ENCODE measurements around the gene FAM13B. TPM values are rescaled to one million over a fixed set of nuclear protein-coding genes. Genes with fewer than 3 reads are reported as not detected.

Gene FAM13B
- total and polyA plus RNA-seq, 2 of the 8 experiments (the other 6 are each of a cell fraction or from before 2014, with no cell fraction given), result 6.4 to 17.0 TPM

DNA sequence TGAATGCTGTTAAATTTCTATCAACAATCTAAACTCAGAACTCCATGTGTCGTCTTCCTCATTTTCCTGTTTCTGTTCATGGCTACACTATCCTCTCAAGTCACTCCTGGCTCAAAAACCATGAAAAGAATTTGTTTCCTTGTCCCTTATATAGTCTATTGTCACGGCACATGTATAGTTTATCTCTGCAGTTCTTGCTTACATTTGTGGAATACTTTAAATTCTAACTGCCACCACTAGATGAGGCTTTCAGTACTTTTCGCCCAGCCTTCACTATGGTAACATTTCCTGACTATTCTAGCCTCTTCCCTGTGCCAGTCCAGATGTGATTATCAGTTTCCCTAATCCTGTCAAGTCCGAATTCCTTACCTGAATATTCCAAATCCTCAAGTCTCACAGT, 109.0 kb downstream of the FAM13B start:
- CTCF ChIA-PET (ENCODE audit: partially characterized antibody), result interaction anchor here (0.9 to 1.1 kb wide), 2 partner anchors 11 to 57 kb away, joined by 3 read pairs; no protein-coding TSS in a partner anchor
- no peak overlapping the region for H3K4me2 ChIP-seq (ENCODE audit: insufficient read depth in 1 of 2, low read depth in 2 of 2, low read length in 2 of 2)
- no peak for DNase-seq (ENCODE audit: low read depth in 1 of 2, low spot score in 2 of 2)
- no peaks in the 10 kb centered on the region for H3K79me2 ChIP-seq (ENCODE audit: control insufficient read depth in 1 of 2, insufficient read depth in 2 of 2, low read length in 2 of 2)
- H2BK5ac ChIP-seq (ENCODE audit: low read depth, low read length), result no peak overlapping the region
- no peaks in the 10 kb centered on the region for H3K9me3 ChIP-seq (ENCODE audit: insufficient read depth in 2 of 2, low read depth in 1 of 2, low read length in 1 of 2)
- no peak overlapping the region for H3K56ac ChIP-seq (replicated peaks; ENCODE audit: insufficient read length, low read depth, low read length)
- no peak overlapping the region for H3K23ac ChIP-seq (ENCODE audit: insufficient read length)
- no peak overlapping the region for H3K14ac ChIP-seq (ENCODE audit: insufficient read length)
- no peak overlapping the region for H2AK5ac ChIP-seq (ENCODE audit: low read depth, low read length)
- no peaks in the 10 kb centered on the region for H3K23me2 ChIP-seq (ENCODE audit: low read depth, low read length)
- H4K5ac ChIP-seq (ENCODE audit: insufficient read length, low read depth, low read length), result no peak overlapping the region
- no peak overlapping the region for H3K18ac ChIP-seq (ENCODE audit: extremely low read depth, low read length)
- POLR2A ChIA-PET (ENCODE audit: partially characterized antibody), result no interaction called here
- no peak overlapping the region for H2BK20ac ChIP-seq (ENCODE audit: low read length)
- no peaks in the 10 kb centered on the region for H3K79me1 ChIP-seq (ENCODE audit: low read depth, low read length)
- no peak overlapping the region for H2BK12ac ChIP-seq (ENCODE audit: low read depth, low read length)
- H3K27me3 ChIP-seq (replicated peaks in 1 of 4; ENCODE audit: control insufficient read depth in 3 of 4, extremely low read depth in 1 of 4, insufficient read depth in 3 of 4, low read length in 3 of 4), result no peaks in the 10 kb centered on the region
- H3K9ac ChIP-seq (replicated peaks in 1 of 4; ENCODE audit: extremely low read depth in 1 of 4, low read depth in 3 of 4, low read length in 3 of 4), result no peak overlapping the region
- H3K4me3 ChIP-seq (ENCODE audit: extremely low read depth in 1 of 4, insufficient read depth in 2 of 4, low read depth in 3 of 4, low read length in 4 of 4), result no peak overlapping the region
- H2BK120ac ChIP-seq (replicated peaks; ENCODE audit: low read depth, low read length), result no peak overlapping the region
- H4K20me1 ChIP-seq (replicated peaks in 1 of 2; ENCODE audit: control insufficient read depth in 1 of 2, insufficient read depth in 2 of 2, low read length in 2 of 2), result no peaks in the 10 kb centered on the region
- H2AFZ ChIP-seq (ENCODE audit: low read length), result no peak overlapping the region
- TF ChIP-seq RAD21 (IDR thresholded peaks at IDR 0.05 in 1 of 2, conservative IDR thresholded peaks at IDR 0.05 in 1 of 2; ENCODE audit: low read depth in 2 of 2, low read length in 2 of 2), result 0 out of 4 replicates have a peak, but pooled peaks of 1 of the 2 experiments have one; percentile 6
- TF ChIP-seq, protein P1, sequence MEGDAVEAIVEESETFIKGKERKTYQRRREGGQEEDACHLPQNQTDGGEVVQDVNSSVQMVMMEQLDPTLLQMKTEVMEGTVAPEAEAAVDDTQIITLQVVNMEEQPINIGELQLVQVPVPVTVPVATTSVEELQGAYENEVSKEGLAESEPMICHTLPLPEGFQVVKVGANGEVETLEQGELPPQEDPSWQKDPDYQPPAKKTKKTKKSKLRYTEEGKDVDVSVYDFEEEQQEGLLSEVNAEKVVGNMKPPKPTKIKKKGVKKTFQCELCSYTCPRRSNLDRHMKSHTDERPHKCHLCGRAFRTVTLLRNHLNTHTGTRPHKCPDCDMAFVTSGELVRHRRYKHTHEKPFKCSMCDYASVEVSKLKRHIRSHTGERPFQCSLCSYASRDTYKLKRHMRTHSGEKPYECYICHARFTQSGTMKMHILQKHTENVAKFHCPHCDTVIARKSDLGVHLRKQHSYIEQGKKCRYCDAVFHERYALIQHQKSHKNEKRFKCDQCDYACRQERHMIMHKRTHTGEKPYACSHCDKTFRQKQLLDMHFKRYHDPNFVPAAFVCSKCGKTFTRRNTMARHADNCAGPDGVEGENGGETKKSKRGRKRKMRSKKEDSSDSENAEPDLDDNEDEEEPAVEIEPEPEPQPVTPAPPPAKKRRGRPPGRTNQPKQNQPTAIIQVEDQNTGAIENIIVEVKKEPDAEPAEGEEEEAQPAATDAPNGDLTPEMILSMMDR (IDR thresholded peaks at IDR 0.05; ENCODE audit: control extremely low read depth in 1 of 3, insufficient read depth in 1 of 3, low read depth in 1 of 3, low read length in 3 of 3), result peak in 1 of 3 experiments; percentile 2; a peak in 1 of 4 replicates
- TF ChIP-seq CHD1 (IDR thresholded peaks at IDR 0.05; ENCODE audit: low read depth, low read length), result no peak
- no peak overlapping the region for H4K91ac ChIP-seq (replicated peaks; ENCODE audit: insufficient read length, low read length)
- FAIRE-seq, result no peak
- no peaks in the 10 kb centered on the region for H3K36me3 ChIP-seq (ENCODE audit: control insufficient read depth in 2 of 4, insufficient read depth in 4 of 4, low read length in 3 of 4)
- H3K4me1 ChIP-seq (replicated peaks in 1 of 4; ENCODE audit: control insufficient read depth in 3 of 4, insufficient read depth in 4 of 4, low read length in 3 of 4), result no peaks in the 10 kb centered on the region
- H4K8ac ChIP-seq (ENCODE audit: extremely low read depth, insufficient read depth, low read length), result no peak overlapping the region
- no peak overlapping the region for H2BK15ac ChIP-seq (ENCODE audit: low read length)
- H3K27ac ChIP-seq (ENCODE audit: low read depth, low read length), result no peak overlapping the region
- WGBS, 2 experiments (ENCODE audit: extremely low coverage in 1 of 2, insufficient coverage in 1 of 2, insufficient read length in 1 of 2, insufficient replicate concordance in 2 of 2, low coverage in 1 of 2, low lambda C conversion rate in 2 of 2, missing lambda C conversion rate in 1 of 2), result 84% methylated on average over 4 of the region's 4 CpGs; no CpG with 5 or more reads in 1 of the 2 experiments
- no peak overlapping the region for H3K4ac ChIP-seq (replicated peaks; ENCODE audit: insufficient read length, low read depth, low read length)

Data from H1 (cell line).